CD4-positive, alpha-beta T cell (primary cell): Measurements from ENCODE around the gene ARHGAP29. TPM values are rescaled to one million over a fixed set of nuclear protein-coding genes. Genes with fewer than 3 reads are reported as not detected.

ENCODE experiments used
- ATAC-seq: fragments of 200-7000 bp; cut with Tn5 transposase; one replicate; pipeline ENCODE4 v1.10.0; 2022; ENCODE audit warnings: mild to moderate bottlenecking; ENCODE audit not compliant: poor library complexity
- CTCF ChIA-PET: fragments of 350-600 bp; sonication (Branson Sonifier 250); formaldehyde crosslinking; loops from one replicate; lab custom pipeline; 2021; ENCODE audit warnings: antibody characterized with exemption, inconsistent platforms; lab: Charles Lee
- POLR2A ChIA-PET: fragments of 350-600 bp; sonication (Branson Sonifier 250); formaldehyde crosslinking; loops from one replicate; lab custom pipeline; 2021; ENCODE audit warnings: antibody characterized with exemption, inconsistent platforms; lab: Charles Lee
- DNase-seq, 14 experiments: peaks; one replicate each; pipeline ENCODE4 v3.0.0-alpha.2; 2013 to 2020; ENCODE audit warnings: mixed read lengths in 2 of 14
- H3K27ac ChIP-seq, 2 donors: one replicate each; pipeline versions ENCODE4 v1.5.1 to v1.7.0; 2013; ENCODE audit warnings: low read length in 2 of 2, low read depth in 1 of 2, mild to moderate bottlenecking in 1 of 2
- H3K27me3 ChIP-seq, 2 experiments: 1 replicate in 1 of 2; 2 replicates in 1 of 2; pipeline versions ENCODE4 v1.6.1 to v1.7.0; 2013; ENCODE audit warnings: low read length in 2 of 2, control low read depth in 1 of 2, mild to moderate bottlenecking in 1 of 2, moderate library complexity in 1 of 2; ENCODE audit not compliant: insufficient read depth in 2 of 2, control insufficient read depth in 1 of 2
- H3K36me3 ChIP-seq: one replicate; pipeline ENCODE4 v1.6.1; 2013; ENCODE audit warnings: low read length, control low read depth; ENCODE audit not compliant: insufficient read depth
- H3K4me1 ChIP-seq: one replicate; pipeline ENCODE4 v1.6.1; 2013; ENCODE audit warnings: low read length, control low read depth; ENCODE audit not compliant: insufficient read depth
- H3K4me3 ChIP-seq: one replicate; pipeline ENCODE4 v1.5.1; 2013; ENCODE audit warnings: mild to moderate bottlenecking, low read length, moderate library complexity
- H3K9me3 ChIP-seq, 2 experiments: 1 replicate in 1 of 2; 2 replicates in 1 of 2; pipeline versions ENCODE4 v1.6.1 to v1.7.0; 2013; ENCODE audit warnings: low read length in 2 of 2, mild to moderate bottlenecking in 2 of 2, control low read depth in 1 of 2, moderate library complexity in 1 of 2; ENCODE audit not compliant: control insufficient read depth in 1 of 2, insufficient read depth in 1 of 2
- H3K27ac Mint-ChIP-seq: one replicate; pipeline ENCODE4 v1.8.0; 2020; ENCODE audit warnings: mixed read lengths
- H3K27me3 Mint-ChIP-seq: one replicate; pipeline ENCODE4 v1.8.0; 2021; ENCODE audit warnings: mixed read lengths
- H3K36me3 Mint-ChIP-seq: one replicate; pipeline ENCODE4 v1.8.0; 2021; ENCODE audit warnings: low read depth, mixed read lengths
- H3K4me1 Mint-ChIP-seq: one replicate; pipeline ENCODE4 v1.8.0; 2021; ENCODE audit warnings: low read depth, mixed read lengths
- H3K4me3 Mint-ChIP-seq: one replicate; pipeline ENCODE4 v1.8.0; 2020; ENCODE audit warnings: mild to moderate bottlenecking, mixed read lengths
- H3K9me3 Mint-ChIP-seq: one replicate; pipeline ENCODE4 v1.8.0; 2020; ENCODE audit warnings: mixed read lengths
- intact Hi-C, 2 experiments: fragments of 100-400 bp; cut with DNase I in 1 of 2; cut with micrococcal nuclease in 1 of 2; formaldehyde crosslinking; loops; one replicate each; pipeline versions ENCODE4 v1.15.1 to v1.9.0; 2023 to 2025; cut with DNase I, micrococcal nuclease
- total RNA-seq, 174 experiments: library from RNA in 2 of 174; stranded (reverse) in 2 of 174; gene quantifications; one replicate each; pipeline ENCODE4 v1.2.3 and lab custom pipeline; 2021 to 2026
- TF ChIP-seq, protein P1 (sequence below): fragments of 200-600 bp; IDR thresholded peaks from one replicate; pipeline ENCODE4 v1.8.0; 2022; ENCODE audit warnings: antibody characterized with exemption, mild to moderate bottlenecking

Gene ARHGAP29
- total RNA-seq, 2 experiments from 2014 or later, result not detected

DNA sequence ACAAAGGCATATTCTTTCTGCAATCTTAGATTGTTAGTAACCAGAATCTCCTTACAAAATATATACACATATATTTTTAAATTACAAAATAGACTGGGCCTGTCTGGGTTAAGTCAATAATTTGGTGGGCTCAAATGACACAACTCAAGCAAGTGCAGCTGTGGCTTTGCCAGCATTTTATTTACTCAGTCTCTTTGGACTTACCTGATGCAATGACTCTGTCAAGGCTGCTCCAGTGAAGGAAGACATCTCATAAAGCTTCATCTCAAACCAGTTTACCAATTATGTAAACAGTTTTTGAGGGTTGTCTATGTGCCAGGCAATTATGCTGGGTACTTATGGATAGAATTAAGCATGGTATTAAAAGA, 93.6 kb downstream of the ARHGAP29 start:
- H3K27ac Mint-ChIP-seq, result no peak overlapping the region
- TF ChIP-seq, protein P1, sequence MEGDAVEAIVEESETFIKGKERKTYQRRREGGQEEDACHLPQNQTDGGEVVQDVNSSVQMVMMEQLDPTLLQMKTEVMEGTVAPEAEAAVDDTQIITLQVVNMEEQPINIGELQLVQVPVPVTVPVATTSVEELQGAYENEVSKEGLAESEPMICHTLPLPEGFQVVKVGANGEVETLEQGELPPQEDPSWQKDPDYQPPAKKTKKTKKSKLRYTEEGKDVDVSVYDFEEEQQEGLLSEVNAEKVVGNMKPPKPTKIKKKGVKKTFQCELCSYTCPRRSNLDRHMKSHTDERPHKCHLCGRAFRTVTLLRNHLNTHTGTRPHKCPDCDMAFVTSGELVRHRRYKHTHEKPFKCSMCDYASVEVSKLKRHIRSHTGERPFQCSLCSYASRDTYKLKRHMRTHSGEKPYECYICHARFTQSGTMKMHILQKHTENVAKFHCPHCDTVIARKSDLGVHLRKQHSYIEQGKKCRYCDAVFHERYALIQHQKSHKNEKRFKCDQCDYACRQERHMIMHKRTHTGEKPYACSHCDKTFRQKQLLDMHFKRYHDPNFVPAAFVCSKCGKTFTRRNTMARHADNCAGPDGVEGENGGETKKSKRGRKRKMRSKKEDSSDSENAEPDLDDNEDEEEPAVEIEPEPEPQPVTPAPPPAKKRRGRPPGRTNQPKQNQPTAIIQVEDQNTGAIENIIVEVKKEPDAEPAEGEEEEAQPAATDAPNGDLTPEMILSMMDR, result no peak
- Histone ChIP-seq H3K27me3 (no peaks in the 10 kb centered on the region), H3K27ac (no peak overlapping the region), H3K9me3 (no peaks in the 10 kb centered on the region), H3K4me1 (no peaks in the 10 kb centered on the region), H3K4me3 (no peak overlapping the region), H3K36me3 (no peaks in the 10 kb centered on the region)
- H3K4me1 Mint-ChIP-seq, result no peaks in the 10 kb centered on the region
- no peaks in the 10 kb centered on the region for H3K36me3 Mint-ChIP-seq
- ATAC-seq (no peak), DNase-seq (no peak)
- H3K4me3 Mint-ChIP-seq, result no peak overlapping the region
- intact Hi-C loops, result no loop called here
- CTCF ChIA-PET, result no interaction called here
- POLR2A ChIA-PET, result no interaction called here
- peaks cover 9% of the 10 kb centered on the region for H3K27me3 Mint-ChIP-seq
- H3K9me3 Mint-ChIP-seq, result no peaks in the 10 kb centered on the region

DNA sequence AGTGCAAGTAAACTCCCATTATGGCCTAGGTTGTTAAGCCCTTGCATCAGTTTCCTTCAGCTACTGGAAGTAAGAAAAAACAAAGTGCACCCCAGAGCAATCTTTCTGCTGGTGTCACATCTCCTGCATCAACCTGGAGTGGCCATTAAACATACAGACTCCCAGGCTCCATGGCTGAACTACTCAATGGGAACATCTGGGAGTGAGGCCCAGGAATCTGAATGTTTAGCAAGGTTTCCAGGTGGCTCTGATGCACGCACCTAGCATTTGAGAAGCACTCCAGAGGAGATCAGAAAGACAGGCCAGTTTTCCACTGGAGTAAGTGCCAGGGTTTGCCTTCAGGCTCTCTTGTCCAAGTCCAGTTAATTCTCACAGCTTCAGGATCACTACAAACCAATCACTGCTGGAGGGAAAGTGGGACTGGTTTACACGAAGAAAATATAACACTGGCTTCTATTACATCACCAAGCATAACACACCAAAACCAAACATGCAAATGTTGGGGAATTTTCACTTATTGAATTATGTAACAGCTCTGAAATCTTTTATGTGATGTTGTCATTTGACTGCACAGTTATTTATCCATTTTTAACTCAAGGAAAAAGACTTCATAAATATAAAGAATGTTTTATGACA, 94.1 kb downstream of the ARHGAP29 start:
- Mint-ChIP-seq H3K27ac (no peak overlapping the region), H3K27me3 (peaks cover 9% of the 10 kb centered on the region), H3K4me1 (no peaks in the 10 kb centered on the region), H3K4me3 (no peak overlapping the region), H3K9me3 (no peaks in the 10 kb centered on the region), H3K36me3 (no peaks in the 10 kb centered on the region)
- TF ChIP-seq, protein P1, result no peak
- no peak overlapping the region for H3K27ac ChIP-seq
- H3K4me1 ChIP-seq, result no peaks in the 10 kb centered on the region
- intact Hi-C loops, result no loop called here
- H3K36me3 ChIP-seq, result no peaks in the 10 kb centered on the region
- ChIA-PET CTCF (no interaction called here), POLR2A (no interaction called here)
- no peaks in the 10 kb centered on the region for H3K9me3 ChIP-seq
- no peaks in the 10 kb centered on the region for H3K27me3 ChIP-seq
- H3K4me3 ChIP-seq, result no peak overlapping the region
- DNase-seq (no peak), ATAC-seq (no peak)

DNA sequence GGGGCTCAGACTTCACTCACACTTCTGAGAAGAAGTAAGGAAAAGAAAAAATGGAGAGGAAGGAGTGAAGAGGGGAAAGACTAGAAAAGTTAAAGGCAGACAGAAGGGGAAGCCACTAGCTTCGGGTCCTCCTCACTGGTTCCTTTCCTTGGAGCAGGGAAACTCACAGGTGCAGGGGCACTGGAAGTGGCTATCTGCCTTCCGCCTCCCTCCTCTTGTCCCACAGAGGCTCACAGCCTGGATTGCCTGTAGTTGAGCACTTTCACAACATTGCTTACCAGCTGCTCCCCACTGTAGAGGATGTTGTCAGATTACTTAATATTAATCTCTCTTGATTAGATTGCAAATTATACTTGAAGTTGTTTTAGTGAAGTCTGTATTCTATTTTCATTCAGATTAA, 94.8 kb downstream of the ARHGAP29 start:
- Histone ChIP-seq H3K9me3 (no peaks in the 10 kb centered on the region), H3K4me3 (no peak overlapping the region), H3K4me1 (no peaks in the 10 kb centered on the region), H3K27me3 (no peaks in the 10 kb centered on the region), H3K36me3 (no peaks in the 10 kb centered on the region), H3K27ac (no peak overlapping the region)
- TF ChIP-seq, protein P1, result no peak
- ChIA-PET CTCF (no interaction called here), POLR2A (no interaction called here)
- Mint-ChIP-seq H3K27me3 (peaks cover 9% of the 10 kb centered on the region), H3K4me3 (no peak overlapping the region), H3K9me3 (no peaks in the 10 kb centered on the region), H3K4me1 (no peaks in the 10 kb centered on the region), H3K36me3 (no peaks in the 10 kb centered on the region), H3K27ac (no peak overlapping the region)
- DNase-seq (no peak), ATAC-seq (no peak)
- intact Hi-C loops, result no loop called here
